NCI-H146 treated with DMSO at 0.1 percent for 48 hours (cell line): ENCODE measurements around the gene RGMB.

ENCODE experiments used
- DNase-seq: peaks from one replicate; lab custom pipeline; 2025; ENCODE audit not compliant: unreplicated experiment; lab: John Stamatoyannopoulos, UW

Gene RGMB

DNA sequence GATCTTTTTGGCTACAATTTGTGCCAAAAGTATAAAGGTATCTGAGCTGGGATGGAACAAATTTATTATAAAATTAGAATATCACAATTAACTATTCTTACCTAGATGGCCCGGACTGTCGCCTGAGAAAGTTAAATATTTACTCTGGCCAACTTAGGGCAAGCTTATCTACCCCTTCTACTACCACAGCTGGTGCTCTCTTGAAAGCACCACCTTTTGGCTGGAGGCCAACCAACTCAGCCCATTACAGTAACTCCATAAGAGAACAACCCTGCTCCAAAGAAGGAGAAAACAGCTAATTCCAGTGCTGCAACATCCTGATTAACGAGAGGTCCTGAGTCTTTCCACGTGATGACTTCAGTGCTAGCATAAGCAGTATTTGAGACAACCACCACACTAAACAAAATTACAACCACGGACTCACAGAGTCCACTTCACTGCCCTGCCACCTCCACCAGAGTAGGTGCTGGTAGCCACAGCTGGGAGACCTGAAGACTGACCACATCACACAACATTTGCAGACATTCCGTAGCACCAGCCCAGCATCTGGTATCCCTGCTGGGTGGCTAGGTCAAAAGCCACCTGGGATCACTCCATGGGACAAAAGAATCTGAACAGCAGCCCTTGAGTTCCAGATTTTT is 43.2 kb downstream of the RGMB start:
- no peak for DNase-seq

DNA sequence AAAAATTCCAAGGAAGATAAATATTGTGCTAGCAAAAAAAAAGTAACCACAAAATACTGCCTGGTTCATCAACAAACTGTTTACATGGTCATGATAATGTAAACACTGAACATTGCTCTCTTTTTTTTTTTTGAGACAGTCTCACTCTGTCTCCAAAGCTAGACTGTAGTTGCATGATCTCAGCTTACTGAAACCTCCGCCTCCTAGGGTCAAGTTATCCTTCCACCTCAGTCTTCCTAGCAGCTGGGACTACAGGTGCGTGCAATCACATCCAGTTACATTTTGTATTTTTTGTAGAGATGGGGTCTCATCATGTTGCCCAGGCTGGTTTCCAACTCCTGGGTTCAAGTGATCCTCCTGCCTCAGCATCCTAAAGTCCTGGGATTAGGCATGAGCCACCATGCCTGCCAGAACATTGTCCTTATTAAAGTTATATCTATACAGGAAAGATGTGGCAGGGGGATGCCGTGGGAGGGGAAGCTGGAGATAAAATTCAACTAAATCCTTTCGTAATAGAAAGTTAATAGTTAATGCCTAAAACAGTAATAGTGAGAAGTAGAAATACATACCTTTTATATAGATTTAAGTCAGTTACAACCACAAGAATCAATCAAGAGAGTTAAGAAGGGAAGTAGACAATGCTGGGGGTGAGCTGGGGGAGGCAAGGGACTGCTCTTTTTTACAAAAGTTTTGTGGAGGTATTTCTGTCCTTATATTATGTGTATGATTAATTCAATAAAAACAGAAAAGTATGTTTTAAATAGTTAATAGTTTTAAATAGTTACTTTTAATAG is 52.3 kb downstream of the RGMB start:
- no peak for DNase-seq

DNA sequence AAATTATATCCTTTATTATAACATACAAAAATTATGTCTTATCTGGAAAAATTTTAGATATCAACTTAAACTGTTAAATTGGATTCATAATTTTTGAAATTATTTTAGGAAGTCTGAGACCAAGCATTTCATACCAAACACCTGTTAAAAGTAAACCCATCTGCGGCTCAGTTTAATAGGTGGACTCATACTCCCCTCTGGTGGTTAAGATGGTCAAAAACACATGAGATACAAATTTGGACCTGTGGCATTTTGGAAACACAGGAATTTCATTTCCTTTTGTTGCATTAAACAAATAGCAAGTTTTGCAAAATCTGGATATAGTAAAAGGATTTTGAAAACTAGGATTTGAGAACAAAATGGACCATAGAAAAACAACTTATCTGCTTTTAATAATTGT is 53.7 kb downstream of the RGMB start:
- no peak for DNase-seq

DNA sequence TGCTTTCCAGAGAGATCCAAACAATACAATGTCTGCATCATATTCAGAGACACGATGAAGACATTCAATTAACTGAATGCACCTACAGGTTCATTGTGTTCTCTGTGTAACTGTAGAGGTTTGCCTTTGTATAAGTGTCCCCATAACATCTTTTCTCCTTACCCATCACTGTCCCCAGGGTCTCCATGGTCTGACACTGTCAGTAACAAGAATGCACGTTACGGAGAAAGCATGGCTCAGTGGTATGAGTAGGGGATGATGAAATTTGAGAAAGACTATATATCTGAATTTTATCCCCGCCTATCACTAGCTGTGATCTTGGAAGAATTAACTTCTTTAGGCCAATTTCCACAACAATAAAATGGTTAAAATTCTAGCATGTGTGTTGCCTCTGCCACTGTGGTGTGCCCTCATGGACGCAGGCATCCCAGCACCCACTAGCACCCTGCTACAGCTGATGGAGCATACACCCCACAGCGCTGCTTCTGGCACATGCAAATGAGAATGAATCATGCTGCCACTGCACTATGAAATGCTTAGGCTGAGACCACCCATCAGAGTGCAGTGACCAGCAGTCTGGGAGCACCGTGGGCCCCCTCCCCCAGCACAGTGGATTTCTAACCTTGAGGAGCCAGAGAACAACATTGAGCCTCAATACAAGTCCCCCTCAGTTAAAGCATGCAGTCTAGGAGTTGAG is 54.3 kb downstream of the RGMB start:
- no peak for DNase-seq

DNA sequence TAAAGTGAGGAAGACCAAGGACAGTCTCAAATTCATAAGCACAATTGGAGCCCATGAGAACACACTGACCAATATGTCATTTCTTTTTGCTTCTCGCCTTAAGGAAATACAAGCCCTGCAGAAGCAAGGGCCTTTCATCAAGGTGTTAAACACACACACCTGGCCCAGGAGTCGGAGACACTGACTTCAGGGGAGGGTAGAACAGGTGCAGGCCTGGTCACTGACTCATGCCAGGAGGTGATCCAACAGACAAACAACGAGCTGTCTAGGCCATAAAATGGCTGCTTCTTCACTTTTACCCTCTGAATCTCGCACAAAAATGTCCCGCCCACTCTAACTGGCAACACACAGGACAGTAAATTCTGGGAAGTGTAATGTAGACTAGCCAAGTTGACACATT is 62.7 kb downstream of the RGMB start:
- no peak for DNase-seq

DNA sequence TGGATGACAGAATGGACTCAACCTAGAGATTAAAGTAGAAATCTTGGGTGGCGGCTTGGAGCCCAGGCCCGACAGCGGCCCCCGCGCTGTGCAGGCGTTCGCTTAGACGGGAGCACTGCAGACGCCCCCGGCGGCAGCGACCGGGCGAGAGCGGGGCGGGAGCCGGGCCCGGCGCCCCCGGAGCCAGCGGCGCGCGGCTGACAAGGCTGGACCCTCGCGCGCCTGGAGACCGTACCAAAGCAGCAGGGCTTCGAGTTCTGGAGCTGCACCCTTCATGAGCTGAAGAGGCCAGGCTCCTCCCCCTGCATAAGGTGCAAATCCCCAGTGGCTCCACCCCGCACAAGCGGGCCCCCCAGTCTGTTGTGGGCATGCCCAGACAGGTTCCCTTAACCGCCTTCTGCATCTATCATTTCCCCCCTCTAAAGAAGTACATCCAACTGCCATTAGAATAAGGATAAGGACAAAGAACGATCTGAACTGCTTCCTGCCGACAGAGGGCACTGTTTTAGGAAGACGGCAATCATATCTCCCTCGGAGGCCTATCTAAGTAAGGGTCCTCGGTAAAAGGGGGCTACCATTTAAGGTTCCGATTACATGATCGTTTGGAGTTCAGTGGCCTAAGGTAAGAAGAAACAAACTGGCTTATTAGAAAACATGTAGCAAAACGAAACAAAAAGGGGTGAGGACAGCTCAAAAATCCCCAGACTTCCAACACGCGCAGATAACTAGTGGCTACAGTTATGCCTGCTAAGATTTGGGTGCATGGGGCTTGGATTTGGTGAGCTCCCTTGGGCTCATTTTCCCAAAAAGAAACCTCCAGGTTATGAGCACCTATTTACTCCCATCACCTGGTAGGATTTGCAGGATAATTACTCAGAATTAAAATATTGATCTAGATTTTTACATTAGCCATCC is 66.3 kb downstream of the RGMB start:
- DNase-seq: no peak

DNA sequence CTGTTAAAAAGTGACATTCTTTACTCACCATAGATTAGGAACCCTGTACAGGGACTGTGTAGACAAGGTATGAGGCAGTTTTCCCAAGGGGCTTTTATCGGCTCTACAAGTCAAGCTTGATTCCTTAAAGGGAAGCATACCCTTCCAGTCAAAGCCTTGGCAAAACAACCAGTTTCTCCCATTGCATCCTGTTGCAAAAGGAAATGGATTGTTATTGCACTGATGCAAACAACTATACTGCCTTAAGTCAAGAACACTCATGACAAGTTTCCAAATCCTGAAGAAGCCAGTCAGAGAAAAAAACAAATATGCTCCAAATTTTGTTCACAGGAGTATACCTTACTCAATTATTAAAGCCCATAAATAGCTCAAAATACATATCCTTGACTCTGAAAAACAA is 67.5 kb downstream of the RGMB start:
- DNase-seq: no peak

DNA sequence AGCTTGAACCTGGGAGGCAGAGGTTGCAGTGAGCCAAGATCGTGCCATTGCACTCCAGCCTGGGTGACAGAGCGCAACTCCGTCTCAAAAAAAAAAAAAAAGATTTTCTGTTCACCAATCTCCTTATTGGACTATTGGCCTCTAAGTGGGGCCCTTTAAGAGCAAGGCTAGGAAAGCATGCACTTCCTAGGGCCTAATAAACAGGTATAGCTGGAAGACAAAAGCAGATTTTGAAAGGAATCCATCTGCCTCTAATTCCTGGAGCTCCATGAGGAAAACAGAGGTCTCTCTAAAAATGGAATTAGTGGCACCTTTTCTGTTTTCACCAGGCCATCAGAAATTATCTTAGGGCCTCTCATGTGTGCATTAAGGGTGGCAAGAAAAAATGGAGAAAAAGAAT is 70.0 kb downstream of the RGMB start:
- DNase-seq: no peak

DNA sequence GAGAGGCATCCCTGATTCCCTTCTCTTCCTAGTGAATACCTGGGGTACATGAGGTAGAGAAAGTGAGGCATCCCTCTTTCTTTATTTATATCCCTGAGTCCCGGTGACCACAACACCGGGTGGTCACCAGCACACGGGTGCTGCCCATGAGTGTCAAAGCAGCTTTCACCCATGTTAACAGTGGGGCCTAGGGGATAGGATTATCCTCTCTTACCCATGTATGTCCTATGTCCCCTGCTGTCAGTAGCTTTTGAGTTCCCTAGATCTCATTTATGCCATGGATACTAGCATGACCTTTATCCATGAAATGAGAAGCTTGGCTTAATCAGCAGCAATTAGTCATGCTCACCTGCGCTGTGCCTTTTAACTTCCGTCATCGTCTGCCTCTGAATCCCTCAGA is 71.4 kb downstream of the RGMB start:
- no peak for DNase-seq

DNA sequence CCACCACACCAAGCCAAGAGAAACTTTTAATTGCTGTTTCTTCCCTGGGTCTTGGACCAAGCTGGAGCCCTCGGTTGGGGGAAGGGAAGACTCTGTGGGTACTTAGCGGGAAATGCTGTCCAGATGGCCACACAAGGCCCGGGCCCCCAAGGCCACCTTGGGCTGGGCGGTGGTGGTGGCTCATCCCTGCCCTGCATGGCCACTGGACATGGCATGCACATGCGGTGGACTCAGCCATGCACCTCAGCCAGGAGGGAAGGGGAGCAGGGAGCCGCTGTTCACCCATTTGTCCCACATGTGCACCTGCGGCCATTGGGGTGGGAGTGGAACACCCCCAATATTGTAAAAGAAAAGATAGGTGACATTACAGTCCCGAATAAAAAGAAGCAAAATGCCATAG is 72.4 kb downstream of the RGMB start:
- DNase-seq: no peak
